Neural progenitor cell (in vitro differentiated cells): ENCODE measurements around the gene NALCN.

ENCODE experiments used
- CTCF ChIP-seq: fragments of 200-600 bp; sonication (generic); IDR thresholded peaks from 2 replicates; pipeline ENCODE4 v1.5.1; 2017; ENCODE audit warnings: antibody characterized with exemption, mild to moderate bottlenecking
- EZH2phosphoT487 ChIP-seq: fragments of 200-600 bp; sonication (generic); IDR thresholded peaks from 2 replicates; pipeline ENCODE4 v1.6.1; 2017; ENCODE audit warnings: antibody characterized with exemption

- TF ChIP-seq CTCF (no peak), EZH2phosphoT487 (no peak)
These were observed 69.2 kb downstream of the NALCN start for GRCh38 chr13:101346942-101347728.
